HEK293 (cell line): ENCODE results near the gene HMGCLL1.

ENCODE experiments used
- CTCF ChIA-PET: fragments of 350-600 bp; formaldehyde crosslinking; extraction: SDS; loops from one replicate; lab custom pipeline; 2021; ENCODE audit warnings: antibody characterized with exemption; lab: Yijun Ruan, JAX
- POLR2A ChIA-PET: fragments of 300-600 bp; formaldehyde crosslinking; extraction: SDS; loops from one replicate; lab custom pipeline; 2020; ENCODE audit warnings: antibody characterized with exemption, inconsistent platforms; lab: Yijun Ruan, JAX
- H3K27ac ChIP-seq: fragments of 200-500 bp; sonication (Bioruptor generic); 2 replicates; pipeline ENCODE4 v1.5.1; 2014; ENCODE audit warnings: low read depth, low read length, control low read depth, inconsistent platforms; ENCODE audit errors: extremely low read depth
- H3K36me3 ChIP-seq, 2 experiments: fragments of 200-500 bp in 1 of 2; sonication (Bioruptor generic) in 1 of 2; 1 replicate in 1 of 2; 2 replicates in 1 of 2; pipeline ENCODE4 v1.5.1; 2014 to 2017; ENCODE audit warnings: inconsistent platforms in 2 of 2, low read length in 2 of 2; ENCODE audit not compliant: control insufficient read depth in 2 of 2, insufficient read depth in 1 of 2
- H3K4me1 ChIP-seq: fragments of 200-500 bp; sonication (Bioruptor generic); 2 replicates; pipeline ENCODE4 v1.5.1; 2014; ENCODE audit warnings: mild to moderate bottlenecking, low read length, inconsistent platforms; ENCODE audit not compliant: control insufficient read depth, insufficient read depth
- H3K4me3 ChIP-seq: 2 replicates; pipeline ENCODE4 v1.5.1; 2011; ENCODE audit warnings: low read depth, mild to moderate bottlenecking, control low read depth, low read length, moderate library complexity
- H3K9me3 ChIP-seq: fragments of 200-500 bp; sonication (Bioruptor generic); 2 replicates; pipeline ENCODE4 v1.5.1; 2014; ENCODE audit warnings: low read depth, low read length, inconsistent platforms; ENCODE audit not compliant: control insufficient read depth, insufficient read depth
- INSM2 ChIP-seq: fragments of 450-650 bp; formaldehyde crosslinking; IDR thresholded peaks from 2 replicates; pipeline ENCODE4 v1.5.1; 2016; ENCODE audit warnings: missing biosample characterization, missing genetic modification characterization
- KLF1 ChIP-seq: fragments of 450-650 bp; formaldehyde crosslinking; IDR thresholded peaks from 2 replicates; pipeline ENCODE4 v1.5.1; 2016; ENCODE audit warnings: missing biosample characterization, missing genetic modification characterization
- KLF17 ChIP-seq: fragments of 450-650 bp; formaldehyde crosslinking; IDR thresholded peaks from 2 replicates; pipeline ENCODE4 v1.5.1; 2016; ENCODE audit warnings: missing biosample characterization, missing genetic modification characterization
- TRIM28 ChIP-seq: IDR thresholded peaks from 2 replicates; pipeline ENCODE4 v1.6.1; 2011; ENCODE audit warnings: low read length, control low read depth, borderline replicate concordance
- YY2 ChIP-seq: fragments of 450-650 bp; formaldehyde crosslinking; IDR thresholded peaks from 2 replicates; pipeline ENCODE4 v1.5.1; 2016; ENCODE audit warnings: missing biosample characterization, missing genetic modification characterization
- ZBTB1 ChIP-seq: fragments of 450-650 bp; formaldehyde crosslinking; IDR thresholded peaks from 2 replicates; pipeline ENCODE4 v1.5.1; 2016; ENCODE audit warnings: missing biosample characterization, missing genetic modification characterization
- ZBTB26 ChIP-seq: fragments of 450-650 bp; formaldehyde crosslinking; optimal IDR thresholded peaks from 2 replicates; pipeline ENCODE3; 2016; ENCODE audit warnings: missing biosample characterization, mild to moderate bottlenecking, missing genetic modification characterization
- ZBTB8A ChIP-seq: fragments of 450-650 bp; formaldehyde crosslinking; IDR thresholded peaks from 2 replicates; pipeline ENCODE4 v1.5.1; 2016; ENCODE audit warnings: missing biosample characterization, missing genetic modification characterization
- ZFP3 ChIP-seq: fragments of 450-650 bp; formaldehyde crosslinking; IDR thresholded peaks from 2 replicates; pipeline ENCODE4 v1.5.1; 2016; ENCODE audit warnings: low read depth, missing biosample characterization, missing genetic modification characterization
- ZNF202 ChIP-seq: fragments of 450-650 bp; formaldehyde crosslinking; IDR thresholded peaks from 2 replicates; pipeline ENCODE4 v1.5.1; 2016; ENCODE audit warnings: missing biosample characterization, missing genetic modification characterization, borderline replicate concordance
- ZNF266 ChIP-seq: fragments of 450-650 bp; formaldehyde crosslinking; IDR thresholded peaks from 2 replicates; pipeline ENCODE4 v1.5.1; 2016; ENCODE audit warnings: missing biosample characterization, missing genetic modification characterization, low read depth
- ZNF37A ChIP-seq: fragments of 450-650 bp; IDR thresholded peaks from 2 replicates; pipeline ENCODE4 v1.5.1; 2018; ENCODE audit warnings: missing biosample characterization, missing genetic modification characterization
- ZNF391 ChIP-seq: fragments of 450-650 bp; formaldehyde crosslinking; IDR thresholded peaks from 2 replicates; pipeline ENCODE4 v1.5.1; 2016; ENCODE audit warnings: low read depth, missing biosample characterization, missing genetic modification characterization, borderline replicate concordance
- ZNF48 ChIP-seq: fragments of 450-650 bp; formaldehyde crosslinking; IDR thresholded peaks from 2 replicates; pipeline ENCODE4 v1.5.1; 2016; ENCODE audit warnings: missing biosample characterization, missing genetic modification characterization
- ZNF513 ChIP-seq: fragments of 450-650 bp; IDR thresholded peaks from 2 replicates; pipeline ENCODE4 v1.5.1; 2018; ENCODE audit warnings: missing biosample characterization, missing genetic modification characterization
- ZNF596 ChIP-seq: fragments of 450-650 bp; IDR thresholded peaks from 2 replicates; pipeline ENCODE4 v1.5.0; 2018; ENCODE audit warnings: missing biosample characterization, mild to moderate bottlenecking, missing genetic modification characterization, moderate library complexity
- ZNF629 ChIP-seq: fragments of 450-650 bp; formaldehyde crosslinking; IDR thresholded peaks from 2 replicates; pipeline ENCODE4 v1.5.1; 2017; ENCODE audit warnings: missing biosample characterization, missing genetic modification characterization
- ZNF701 ChIP-seq: fragments of 450-650 bp; formaldehyde crosslinking; IDR thresholded peaks from 2 replicates; pipeline ENCODE4 v1.5.1; 2016; ENCODE audit warnings: missing biosample characterization, missing genetic modification characterization
- ZNF768 ChIP-seq: fragments of 450-650 bp; formaldehyde crosslinking; IDR thresholded peaks from 2 replicates; pipeline ENCODE4 v1.5.1; 2018; ENCODE audit warnings: missing biosample characterization, mild to moderate bottlenecking, missing genetic modification characterization
- ZSCAN16 ChIP-seq: fragments of 450-650 bp; formaldehyde crosslinking; IDR thresholded peaks from 2 replicates; pipeline ENCODE4 v1.5.1; 2016; ENCODE audit warnings: missing biosample characterization, missing genetic modification characterization

HMGCLL1 gene

GRCh38 chr6:55512904-55513303 lies 66.1 kb downstream of the HMGCLL1 start:
- no peak overlapping the region for H3K27ac ChIP-seq
- no peaks in the 10 kb centered on the region for H3K36me3 ChIP-seq
- no peaks in the 10 kb centered on the region for H3K4me1 ChIP-seq
- TF ChIP-seq ZNF391 = no peak
- no peak for TF ChIP-seq KLF17 (tag by site-specific recombination)
- TF ChIP-seq ZNF48 (tag by site-specific recombination) = no peak
- no peak for TF ChIP-seq ZNF596
- TF ChIP-seq ZBTB26 (tag by site-specific recombination) = no peak
- TF ChIP-seq ZNF202 (tag by site-specific recombination) = no peak
- no peak for TF ChIP-seq ZNF266
- TF ChIP-seq ZBTB8A (tag by site-specific recombination) = no peak
- TF ChIP-seq KLF1 (tag by site-specific recombination) = no peak
- TF ChIP-seq INSM2 = no peak
- TF ChIP-seq ZSCAN16 = no peak
- no peak for TF ChIP-seq ZNF513 (tag by site-specific recombination)
- TF ChIP-seq ZNF768 = no peak
- no peak for TF ChIP-seq ZNF701 (tag by site-specific recombination)
- TF ChIP-seq ZNF629 = no peak
- no peak for TF ChIP-seq ZBTB1 (tag by site-specific recombination)
- no peak for TF ChIP-seq YY2 (tag by site-specific recombination)
- TF ChIP-seq ZFP3 (tag by site-specific recombination) = no peak
- TF ChIP-seq TRIM28 = no peak
- TF ChIP-seq, all 188 proteins: peak for 0
- ChIA-PET POLR2A (no interaction called here), CTCF (no interaction called here)
- no peak overlapping the region for H3K4me3 ChIP-seq
- H3K9me3 ChIP-seq = no peaks in the 10 kb centered on the region

GRCh38 chr6:55511122-55511800 lies 67.7 kb downstream of the HMGCLL1 start:
- CTCF ChIA-PET = no interaction called here
- POLR2A ChIA-PET = no interaction called here

More at GRCh38 chr6:55511122-55511800, 67.7 kb downstream of the HMGCLL1 start:
- H3K27ac ChIP-seq = no peak overlapping the region
- no peaks in the 10 kb centered on the region for H3K36me3 ChIP-seq
- TF ChIP-seq ZNF37A (tag by site-specific recombination) = no peak
- H3K9me3 ChIP-seq = no peaks in the 10 kb centered on the region
- no peaks in the 10 kb centered on the region for H3K4me1 ChIP-seq
- no peak overlapping the region for H3K4me3 ChIP-seq
